IMR-90 (cell line): ENCODE results near the gene CD96. TPM values are rescaled to one million over a fixed set of nuclear protein-coding genes. Genes with fewer than 3 reads are reported as not detected.

Experiments used
- ATAC-seq: fragments of 200-7000 bp; cut with Tn5 transposase; 2 replicates; pipeline ENCODE4 v1.9.1; 2020; ENCODE audit warnings: low read depth, mild to moderate bottlenecking, moderate library complexity
- BruUV-seq: library from RNA; stranded (reverse); fragments of 400-500 nt; replicated peaks from 2 replicates; lab custom pipeline; 2021; lab: Mats Ljungman, UMichigan
- CTCF ChIA-PET: fragments of 300-600 bp; formaldehyde crosslinking; extraction: SDS; loops from one replicate; lab custom pipeline; 2021; ENCODE audit warnings: antibody characterized with exemption; lab: Yijun Ruan, JAX
- POLR2A ChIA-PET: fragments of 300-600 bp; sonication (Branson Sonifier 250); formaldehyde crosslinking; loops from one replicate; lab custom pipeline; 2022; ENCODE audit warnings: antibody characterized with exemption; ENCODE audit not compliant: unreplicated experiment; lab: Charles Lee
- DNase-seq: peaks from one replicate; pipeline ENCODE4 v3.0.0; 2013
- H2AFZ ChIP-seq: replicated peaks from 2 replicates; pipeline ENCODE3; 2013; ENCODE audit warnings: low read length, mild to moderate bottlenecking; ENCODE audit not compliant: poor library complexity
- H2AK5ac ChIP-seq: 2 replicates; pipeline ENCODE4 v1.6.1; 2013; ENCODE audit warnings: low read depth, low read length, inconsistent platforms
- H2AK9ac ChIP-seq: replicated peaks from 2 replicates; pipeline ENCODE3; 2013; ENCODE audit warnings: mild to moderate bottlenecking, low read depth, low read length, moderate library complexity; ENCODE audit not compliant: poor library complexity
- H2BK120ac ChIP-seq: 2 replicates; pipeline ENCODE4 v1.6.1; 2013; ENCODE audit warnings: low read depth, low read length, inconsistent platforms
- H2BK15ac ChIP-seq: 3 replicates; pipeline ENCODE4 v1.6.1; 2013; ENCODE audit warnings: low read depth, low read length, inconsistent platforms
- H2BK20ac ChIP-seq: 2 replicates; pipeline ENCODE4 v1.6.1; 2013; ENCODE audit warnings: low read depth, mild to moderate bottlenecking, inconsistent platforms, low read length, moderate library complexity
- H2BK5ac ChIP-seq: 2 replicates; pipeline ENCODE4 v1.6.1; 2013; ENCODE audit warnings: mild to moderate bottlenecking, low read depth, low read length, inconsistent platforms; ENCODE audit not compliant: poor library complexity, severe bottlenecking
- H3K14ac ChIP-seq: replicated peaks from 2 replicates; pipeline ENCODE4 v1.6.1; 2013; ENCODE audit warnings: low read depth, low read length, inconsistent platforms
- H3K18ac ChIP-seq: 2 replicates; pipeline ENCODE4 v1.6.1; 2013; ENCODE audit warnings: low read depth, low read length, control low read depth
- H3K23ac ChIP-seq: 2 replicates; pipeline ENCODE4 v1.6.1; 2013; ENCODE audit warnings: low read depth, low read length, inconsistent platforms
- H3K27ac ChIP-seq: 2 replicates; pipeline ENCODE4 v1.5.1; 2013; ENCODE audit warnings: mild to moderate bottlenecking, control low read depth, low read length; ENCODE audit not compliant: insufficient read depth
- H3K27me3 ChIP-seq: 2 replicates; pipeline ENCODE4 v1.6.1; 2013; ENCODE audit warnings: low read length; ENCODE audit not compliant: control insufficient read depth, insufficient read depth
- H3K36me3 ChIP-seq: 2 replicates; pipeline ENCODE4 v1.6.1; 2013; ENCODE audit warnings: low read length, mixed read lengths; ENCODE audit not compliant: control insufficient read depth, insufficient read depth
- H3K4ac ChIP-seq: 2 replicates; pipeline ENCODE4 v1.6.1; 2013; ENCODE audit warnings: low read depth, low read length, inconsistent platforms
- H3K4me1 ChIP-seq: 2 replicates; pipeline ENCODE4 v1.6.1; 2013; ENCODE audit warnings: low read length, mixed read lengths; ENCODE audit not compliant: control insufficient read depth, insufficient read depth
- H3K4me2 ChIP-seq: 2 replicates; pipeline ENCODE4 v1.6.1; 2013; ENCODE audit warnings: low read depth, mild to moderate bottlenecking, control low read depth, low read length, moderate library complexity
- H3K4me3 ChIP-seq: 2 replicates; pipeline ENCODE4 v1.5.1; 2013; ENCODE audit warnings: low read depth, mild to moderate bottlenecking, control low read depth, low read length, moderate library complexity; ENCODE audit not compliant: insufficient read depth
- H3K56ac ChIP-seq: 2 replicates; pipeline ENCODE4 v1.6.1; 2013; ENCODE audit warnings: low read length, inconsistent platforms; ENCODE audit not compliant: insufficient read depth; ENCODE audit errors: extremely low read depth
- H3K79me1 ChIP-seq, 2 experiments: 2 replicates each; pipeline ENCODE4 v1.6.1; 2013; ENCODE audit warnings: low read length in 2 of 2, inconsistent platforms in 1 of 2, low read depth in 1 of 2
- H3K9ac ChIP-seq: 2 replicates; pipeline ENCODE4 v1.6.1; 2013; ENCODE audit warnings: low read depth, low read length, control low read depth
- H3K9me1 ChIP-seq: 2 replicates; pipeline ENCODE4 v1.6.1; 2013; ENCODE audit warnings: low read length, inconsistent platforms; ENCODE audit not compliant: insufficient read depth
- H3K9me3 ChIP-seq: 2 replicates; pipeline ENCODE4 v1.6.1; 2013; ENCODE audit warnings: low read length; ENCODE audit not compliant: control insufficient read depth, insufficient read depth
- H4K20me1 ChIP-seq: 2 replicates; pipeline ENCODE4 v1.6.1; 2013; ENCODE audit warnings: low read length, inconsistent platforms; ENCODE audit not compliant: insufficient read depth
- H4K5ac ChIP-seq: 2 replicates; pipeline ENCODE4 v1.6.1; 2013; ENCODE audit warnings: mild to moderate bottlenecking, low read depth, low read length, control low read depth
- H4K8ac ChIP-seq, 2 experiments: 2 replicates each; pipeline ENCODE4 v1.6.1; 2013; ENCODE audit warnings: low read depth in 2 of 2, low read length in 2 of 2, control low read depth in 1 of 2, inconsistent platforms in 1 of 2
- H4K91ac ChIP-seq: 2 replicates; pipeline ENCODE4 v1.6.1; 2013; ENCODE audit warnings: low read depth, low read length, inconsistent platforms; ENCODE audit not compliant: insufficient read depth
- BHLHE40 ChIP-seq: fragments of 150-350 bp; IDR thresholded peaks from 2 replicates; pipeline ENCODE4 v1.6.1; 2016; ENCODE audit warnings: mild to moderate bottlenecking, low read depth, low read length
- CEBPB ChIP-seq: IDR thresholded peaks from 2 replicates; pipeline ENCODE4 v1.6.1; 2012; ENCODE audit warnings: low read depth, low read length, improper control_type of control experiment
- CHD1 ChIP-seq: IDR thresholded peaks from 2 replicates; pipeline ENCODE4 v1.6.1; 2012; ENCODE audit warnings: low read depth, low read length, improper control_type of control experiment
- CTCF ChIP-seq: conservative IDR thresholded peaks from 2 replicates; pipeline ENCODE4 v1.5.1; 2012; ENCODE audit warnings: mild to moderate bottlenecking, low read depth, low read length, improper control_type of control experiment
- ELK1 ChIP-seq: fragments of 150-350 bp; IDR thresholded peaks from 2 replicates; pipeline ENCODE4 v1.6.1; 2016; ENCODE audit warnings: low read depth, mild to moderate bottlenecking, low read length, moderate library complexity, borderline replicate concordance
- FOS ChIP-seq: fragments of 150-350 bp; IDR thresholded peaks from 2 replicates; pipeline ENCODE4 v1.6.1; 2016; ENCODE audit warnings: low read depth, low read length
- MAFK ChIP-seq: IDR thresholded peaks from 2 replicates; pipeline ENCODE4 v1.6.1; 2012; ENCODE audit warnings: low read depth, low read length, improper control_type of control experiment
- MAZ ChIP-seq: IDR thresholded peaks from 2 replicates; pipeline ENCODE4 v1.6.1; 2012; ENCODE audit warnings: low read depth, mild to moderate bottlenecking, low read length, improper control_type of control experiment, moderate library complexity, borderline replicate concordance
- MXI1 ChIP-seq: IDR thresholded peaks from 2 replicates; pipeline ENCODE4 v1.6.1; 2012; ENCODE audit warnings: low read depth, mild to moderate bottlenecking, low read length, moderate library complexity, borderline replicate concordance
- NFE2L2 ChIP-seq: fragments of 150-350 bp; IDR thresholded peaks from 2 replicates; pipeline ENCODE4 v1.6.1; 2016; ENCODE audit warnings: low read depth, mild to moderate bottlenecking, low read length
- POLR2A ChIP-seq: IDR thresholded peaks from 2 replicates; pipeline ENCODE4 v1.6.1; 2012; ENCODE audit warnings: mild to moderate bottlenecking, low read depth, low read length
- RAD21 ChIP-seq: IDR thresholded peaks from 2 replicates; pipeline ENCODE4 v1.6.1; 2012; ENCODE audit warnings: low read length, improper control_type of control experiment
- RCOR1 ChIP-seq: IDR thresholded peaks from 2 replicates; pipeline ENCODE4 v1.6.1; 2012; ENCODE audit warnings: mild to moderate bottlenecking, low read length, improper control_type of control experiment; ENCODE audit not compliant: insufficient replicate concordance
- RFX5 ChIP-seq: IDR thresholded peaks from 2 replicates; pipeline ENCODE4 v1.8.0; 2012; ENCODE audit warnings: low read depth, mild to moderate bottlenecking, low read length, moderate library complexity
- SMC3 ChIP-seq: fragments of 150-350 bp; IDR thresholded peaks from 2 replicates; pipeline ENCODE4 v1.6.1; 2016; ENCODE audit warnings: low read depth, mild to moderate bottlenecking, antibody characterized with exemption, low read length, moderate library complexity
- WGBS, 2 experiments: methylation state at CpG; one replicate each; pipeline versions ENCODE4 v1.1.5 to v1.1.7; 2013; ENCODE audit warnings: missing lambda C conversion rate in 2 of 2; ENCODE audit not compliant: insufficient read length in 1 of 2; ENCODE audit errors: extremely low coverage in 2 of 2; 5-methylcytosine and 5-hydroxymethylcytosine counted together
- dilution Hi-C: fragments of 300-500 bp; cut with HindIII; formaldehyde crosslinking; loops from one replicate; pipeline ENCODE4 v1.14.3; 2018; ENCODE audit warnings: low sequenced_read_pairs; ENCODE audit not compliant: unreplicated experiment
- in situ Hi-C: fragments of 300-500 bp; cut with MboI; formaldehyde crosslinking; loops from 3 replicates; pipeline ENCODE4 v1.14.3; 2019; ENCODE audit warnings: low sequenced_read_pairs, inconsistent platforms, mixed read lengths
- intact Hi-C: fragments of 100-400 bp; cut with micrococcal nuclease; formaldehyde crosslinking; loops from 2 replicates; pipeline ENCODE4 v1.10.0; 2022
- polyA plus RNA-seq, 3 experiments: library from polyadenylated mRNA; depleted of rRNA; stranded (reverse); fragments of >200 nt; gene quantifications; 2 replicates each; pipeline ENCODE4 v1.2.3, GENCODE V29; 2012; ENCODE audit warnings: low replicate concordance in 1 of 3
- total RNA-seq: library from RNA; depleted of rRNA; stranded (reverse); fragments of >200 nt; gene quantifications from 2 replicates; pipeline ENCODE4 v1.2.3, GENCODE V29; 2012
- TF ChIP-seq, protein P1 (sequence below): fragments of 150-350 bp; IDR thresholded peaks from 2 replicates; pipeline ENCODE4 v1.6.1; 2017; ENCODE audit warnings: mild to moderate bottlenecking, antibody characterized with exemption, low read length, low read depth

CD96 gene
- total and polyA plus RNA-seq, 2 of the 4 experiments (the other 2 are of a cell fraction), result 0.05 to 0.18 TPM

- Histone ChIP-seq H4K5ac (no peak overlapping the region), H3K9me3 (peaks cover 7% of the 10 kb centered on the region), H3K4me3 (no peak overlapping the region), H3K56ac (no peak overlapping the region), H3K18ac (no peak overlapping the region), H2BK5ac (no peak overlapping the region), H3K23ac (no peak overlapping the region), H4K20me1 (no peaks in the 10 kb centered on the region), H4K8ac (no peak overlapping the region), H2AK5ac (no peak overlapping the region), H3K27me3 (no peaks in the 10 kb centered on the region), H3K36me3 (no peaks in the 10 kb centered on the region), H4K91ac (no peak overlapping the region), H2BK15ac (no peak overlapping the region), H3K4me1 (peaks cover 1% of the 10 kb centered on the region; the same call in 1 of the 2 replicates), H3K4ac (no peak overlapping the region), H3K14ac (no peak overlapping the region), H2BK120ac (no peak overlapping the region), H2AK9ac (no peak overlapping the region), H3K9ac (no peak overlapping the region), H3K4me2 (no peak overlapping the region), H3K79me1 (no peaks in the 10 kb centered on the region), H2AFZ (no peak overlapping the region), H2BK20ac (no peak overlapping the region), H3K27ac (no peak overlapping the region), H3K9me1 (0 out of 2 replicates have a peak, but pooled peaks cover 4% of the 10 kb centered on the region)
- intact Hi-C loops, result no loop called here
- no peak for ATAC-seq
- dilution Hi-C loops, result no loop called here
- BruUV-seq, result no TSS peak
- in situ Hi-C loops, result no loop called here
- DNase-seq, result no peak
- ChIA-PET CTCF (no interaction called here), POLR2A (no interaction called here)
- TF ChIP-seq FOS (no peak), CTCF (no peak), RFX5 (no peak), NFE2L2 (no peak), RCOR1 (no peak), BHLHE40 (no peak), MXI1 (no peak), MAZ (no peak), RAD21 (no peak), ELK1 (no peak), CHD1 (no peak), CEBPB (no peak), SMC3 (no peak), MAFK (no peak), POLR2A (no peak)
- TF ChIP-seq, protein P1, sequence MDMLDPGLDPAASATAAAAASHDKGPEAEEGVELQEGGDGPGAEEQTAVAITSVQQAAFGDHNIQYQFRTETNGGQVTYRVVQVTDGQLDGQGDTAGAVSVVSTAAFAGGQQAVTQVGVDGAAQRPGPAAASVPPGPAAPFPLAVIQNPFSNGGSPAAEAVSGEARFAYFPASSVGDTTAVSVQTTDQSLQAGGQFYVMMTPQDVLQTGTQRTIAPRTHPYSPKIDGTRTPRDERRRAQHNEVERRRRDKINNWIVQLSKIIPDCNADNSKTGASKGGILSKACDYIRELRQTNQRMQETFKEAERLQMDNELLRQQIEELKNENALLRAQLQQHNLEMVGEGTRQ, result no peak
- WGBS, 2 experiments, result no CpG with 5 or more reads among the region's 3 CpGs
Measured at GRCh38 chr3:111662907-111663306, 120.9 kb downstream of the CD96 start.
